SK-N-SH (cell line): ENCODE measurements around the gene TGM2. TPM values are rescaled to one million over a fixed set of nuclear protein-coding genes. Genes with fewer than 3 reads are reported as not detected.

ENCODE experiments used
- CTCF ChIA-PET: fragments of 300-600, 350-600 bp; formaldehyde crosslinking; extraction: SDS; loops from one replicate; lab custom pipeline; 2021; lab: Yijun Ruan, JAX
- POLR2A ChIA-PET: fragments of 350-600 bp; sonication (Branson Sonifier 250); formaldehyde crosslinking; extraction: SDS; loops from one replicate; lab custom pipeline; 2020; ENCODE audit warnings: antibody characterized with exemption, inconsistent platforms; lab: Yijun Ruan, JAX
- DNase-seq: peaks from one replicate; pipeline ENCODE4 v3.0.0; 2012
- H2AFZ ChIP-seq: fragments of 200-600 bp; sonication (generic); 2 replicates; pipeline ENCODE4 v1.8.1; 2016; ENCODE audit warnings: antibody characterized with exemption, mild to moderate bottlenecking, low read depth
- H3F3A ChIP-seq: fragments of 200-600 bp; sonication (generic); replicated peaks from 2 replicates; pipeline ENCODE3; 2016; ENCODE audit warnings: antibody characterized with exemption, mild to moderate bottlenecking; ENCODE audit not compliant: insufficient read depth
- H3K27ac ChIP-seq, 2 experiments: fragments of 200-500 bp in 1 of 2; fragments of 200-600 bp in 1 of 2; sonication (Bioruptor generic) in 1 of 2; sonication (generic), shearing (Covaris generic) in 1 of 2; 2 replicates each; pipeline versions ENCODE4 v1.5.1 to v1.6.1; 2014 to 2016; ENCODE audit warnings: low read depth in 2 of 2, inconsistent platforms in 1 of 2, low read length in 1 of 2, mild to moderate bottlenecking in 1 of 2, mixed read lengths in 1 of 2
- H3K27me3 ChIP-seq: fragments of 200-600 bp; sonication (generic), shearing (Covaris generic); 2 replicates; pipeline ENCODE4 v1.6.1; 2016; ENCODE audit warnings: mixed run types; ENCODE audit not compliant: insufficient read depth
- H3K36me3 ChIP-seq, 2 experiments: fragments of 200-500 bp in 1 of 2; fragments of 200-600 bp in 1 of 2; sonication (Bioruptor generic) in 1 of 2; sonication (generic) in 1 of 2; replicated peaks in 1 of 2; 2 replicates each; pipeline versions ENCODE3 to v1.5.1; 2014 to 2016; ENCODE audit warnings: low read length in 1 of 2, mild to moderate bottlenecking in 1 of 2; ENCODE audit not compliant: insufficient read depth in 2 of 2, control insufficient read depth in 1 of 2
- H3K4me1 ChIP-seq, 2 experiments: fragments of 200-500 bp in 1 of 2; fragments of 200-600 bp in 1 of 2; sonication (Bioruptor generic) in 1 of 2; sonication (generic), shearing (Covaris generic) in 1 of 2; 2 replicates each; pipeline versions ENCODE4 v1.5.1 to v1.6.1; 2014 to 2016; ENCODE audit warnings: low read depth in 1 of 2, low read length in 1 of 2, mixed run types in 1 of 2; ENCODE audit not compliant: insufficient read depth in 2 of 2, control insufficient read depth in 1 of 2
- H3K4me2 ChIP-seq: fragments of 200-600 bp; sonication (generic), shearing (Covaris generic); 2 replicates; pipeline ENCODE4 v1.6.1; 2017; ENCODE audit warnings: mixed run types
- H3K4me3 ChIP-seq, 2 experiments: fragments of 200-500 bp in 1 of 2; fragments of 200-600 bp in 1 of 2; sonication (Bioruptor generic) in 1 of 2; sonication (generic), shearing (Covaris generic) in 1 of 2; 2 replicates each; pipeline versions ENCODE4 v1.5.1 to v1.8.1; 2014 to 2016; ENCODE audit warnings: low read depth in 2 of 2, inconsistent platforms in 1 of 2, low read length in 1 of 2, mild to moderate bottlenecking in 1 of 2, mixed read lengths in 1 of 2, moderate library complexity in 1 of 2
- H3K79me2 ChIP-seq: fragments of 200-600 bp; sonication (generic); 2 replicates; pipeline ENCODE4 v1.8.1; 2017; ENCODE audit warnings: mild to moderate bottlenecking; ENCODE audit not compliant: insufficient read depth
- H3K9ac ChIP-seq: fragments of 200-600 bp; sonication (generic); 2 replicates; pipeline ENCODE4 v1.6.1; 2017; ENCODE audit warnings: mixed run types
- H3K9me2 ChIP-seq: fragments of 200-600 bp; sonication (generic); 2 replicates; pipeline ENCODE4 v1.6.1; 2017; ENCODE audit warnings: mixed run types
- H3K9me3 ChIP-seq: fragments of 200-600 bp; sonication (generic); 2 replicates; pipeline ENCODE4 v1.6.1; 2017; ENCODE audit warnings: mixed run types, mild to moderate bottlenecking, moderate library complexity
- H4K20me1 ChIP-seq: fragments of 200-600 bp; sonication (generic); 2 replicates; pipeline ENCODE4 v1.6.1; 2017; ENCODE audit warnings: mild to moderate bottlenecking, mixed run types; ENCODE audit not compliant: insufficient read depth
- CHD2 ChIP-seq: fragments of 150-350 bp; IDR thresholded peaks from 2 replicates; pipeline ENCODE4 v1.6.1; 2018; ENCODE audit warnings: low read length; ENCODE audit not compliant: partially characterized antibody
- ELF1 ChIP-seq: IDR thresholded peaks from 2 replicates; pipeline ENCODE4 v1.4.0; 2012
- EP300 ChIP-seq, 2 experiments: IDR thresholded peaks; 2 replicates each; pipeline versions ENCODE4 v1.4.0 to v1.6.1; 2012; ENCODE audit warnings: borderline replicate concordance in 1 of 2, low read depth in 1 of 2, low read length in 1 of 2
- FOSL2 ChIP-seq: IDR thresholded peaks from 2 replicates; pipeline ENCODE4 v1.4.0; 2012; ENCODE audit warnings: low read depth, mild to moderate bottlenecking, moderate library complexity, borderline replicate concordance
- FOXJ3 ChIP-seq: sonication (generic); formaldehyde crosslinking; IDR thresholded peaks from 2 replicates; pipeline ENCODE4 v1.5.1; 2020; ENCODE audit warnings: mild to moderate bottlenecking, missing genetic modification reagents
- GATA2 ChIP-seq: sonication (generic); formaldehyde crosslinking; IDR thresholded peaks from 2 replicates; pipeline ENCODE4 v1.5.0; 2020; ENCODE audit warnings: mild to moderate bottlenecking, missing genetic modification reagents
- JUND ChIP-seq: IDR thresholded peaks from 2 replicates; pipeline ENCODE4 v1.4.0; 2012
- NRF1 ChIP-seq: IDR thresholded peaks from 2 replicates; pipeline ENCODE4 v1.6.1; 2012; ENCODE audit warnings: low read depth, mild to moderate bottlenecking, low read length
- POLR2AphosphoS5 ChIP-seq: IDR thresholded peaks from 2 replicates; pipeline ENCODE4 v1.6.1; 2012; ENCODE audit warnings: low read depth, low read length
- RFX5 ChIP-seq: IDR thresholded peaks from 2 replicates; pipeline ENCODE4 v1.6.1; 2012; ENCODE audit warnings: mild to moderate bottlenecking, improper control_type of control experiment, low read length
- SIN3A ChIP-seq: IDR thresholded peaks from 2 replicates; pipeline ENCODE4 v1.6.1; 2012; ENCODE audit warnings: low read depth, mild to moderate bottlenecking, low read length, moderate library complexity, borderline replicate concordance
- TCF12 ChIP-seq: IDR thresholded peaks from 2 replicates; pipeline ENCODE4 v1.4.0; 2012
- WGBS: methylation state at CpG from one replicate; pipeline ENCODE4 v1.1.6; 2017; ENCODE audit warnings: low lambda C conversion rate; 5-methylcytosine and 5-hydroxymethylcytosine counted together
- polyA plus RNA-seq, 3 experiments: library from polyadenylated mRNA; depleted of rRNA; stranded (reverse); fragments of >200 nt; gene quantifications; 2 replicates each; pipeline ENCODE4 v1.2.3, GENCODE V29; 2012
- TF ChIP-seq, protein P1 (sequence below): fragments of 150-350 bp; IDR thresholded peaks from 2 replicates; pipeline ENCODE4 v1.6.1; 2017; ENCODE audit warnings: antibody characterized with exemption, low read length, low read depth, borderline replicate concordance
- TF ChIP-seq, protein P2 (sequence below): IDR thresholded peaks from 2 replicates; pipeline ENCODE4 v1.4.0; 2012; ENCODE audit warnings: low read depth, borderline replicate concordance
- TF ChIP-seq, protein P3 (sequence below): fragments of 200-600 bp; sonication (generic); IDR thresholded peaks from 2 replicates; pipeline ENCODE4 v1.6.1; 2017; ENCODE audit warnings: antibody characterized with exemption, mild to moderate bottlenecking, moderate library complexity
- TF ChIP-seq, protein P4 (sequence below): fragments of 150-350 bp; IDR thresholded peaks from 2 replicates; pipeline ENCODE4 v1.6.1; 2016; ENCODE audit warnings: mild to moderate bottlenecking, low read depth, low read length
- TF ChIP-seq, protein P5 (sequence below): IDR thresholded peaks from 2 replicates; pipeline ENCODE4; 2012
- TF ChIP-seq, protein P6 (sequence below): IDR thresholded peaks from 2 replicates; pipeline ENCODE4 v1.6.1; 2012; ENCODE audit warnings: mild to moderate bottlenecking, low read depth, low read length, moderate library complexity
- TF ChIP-seq, protein P7 (sequence below): IDR thresholded peaks from 2 replicates; pipeline ENCODE4 v1.4.0; 2012; ENCODE audit warnings: low read depth

TGM2 gene
- polyA plus RNA-seq, 1 of the 3 experiments (the other 2 are of a cell fraction) = 676 TPM

DNA sequence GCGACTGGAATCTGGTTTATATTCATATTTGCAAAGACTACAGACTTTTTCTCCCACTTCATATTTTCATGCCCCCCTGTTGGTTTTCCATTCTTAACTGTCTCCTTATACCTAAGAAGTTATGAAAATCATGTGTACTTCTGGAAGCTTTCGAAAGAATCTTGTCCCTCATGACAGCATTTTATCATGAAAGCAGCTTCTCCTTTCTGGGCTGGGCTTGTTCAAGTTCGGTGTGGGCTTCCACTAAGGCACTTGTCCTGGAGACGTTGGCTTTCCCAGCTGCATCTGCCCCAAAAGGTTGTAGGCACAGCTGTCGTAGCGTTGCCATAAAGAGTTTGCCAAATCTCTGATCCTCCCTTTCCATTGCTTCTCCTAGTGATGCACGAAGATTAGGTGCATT is 75.0 kb downstream of the TGM2 start:
- ChIA-PET CTCF (interaction anchor here (1.0 to 12.9 kb wide), 3 partner anchors 12 to 132 kb away, joined by 3 to 118 read pairs (median 20); no protein-coding TSS in a partner anchor), POLR2A (no interaction called here)
- H3K9me3 ChIP-seq = no peaks in the 10 kb centered on the region

More for the DNA sequence above, 75.0 kb downstream of the TGM2 start:
- H3K4me3 ChIP-seq = no peak overlapping the region
- no peak overlapping the region for H2AFZ ChIP-seq
- peaks cover 12 to 35% of the 10 kb centered on the region in 2 experiments for H3K4me1 ChIP-seq
- H3K79me2 ChIP-seq = peaks cover 7% of the 10 kb centered on the region; the same call in 1 of the 2 replicates
- no peak overlapping the region for H3K9ac ChIP-seq
- H3F3A ChIP-seq = peaks cover 12% of the 10 kb centered on the region
- H3K9me2 ChIP-seq = no peaks in the 10 kb centered on the region
- DNase-seq = no peak
- TF ChIP-seq RFX5 (no peak), ELF1 (no peak), POLR2AphosphoS5 (no peak), CHD2 (no peak), JUND (no peak), FOSL2 (no peak), TCF12 (no peak), SIN3A (no peak), NRF1 (no peak), GATA2 (CRISPR knock-in tag) (no peak), FOXJ3 (no peak), EP300 (IDR thresholded peaks at IDR 0.05; ENCODE audit: borderline replicate concordance in 1 of 2, low read depth in 1 of 2, low read length in 1 of 2) (no peak)
- TF ChIP-seq, protein P1, sequence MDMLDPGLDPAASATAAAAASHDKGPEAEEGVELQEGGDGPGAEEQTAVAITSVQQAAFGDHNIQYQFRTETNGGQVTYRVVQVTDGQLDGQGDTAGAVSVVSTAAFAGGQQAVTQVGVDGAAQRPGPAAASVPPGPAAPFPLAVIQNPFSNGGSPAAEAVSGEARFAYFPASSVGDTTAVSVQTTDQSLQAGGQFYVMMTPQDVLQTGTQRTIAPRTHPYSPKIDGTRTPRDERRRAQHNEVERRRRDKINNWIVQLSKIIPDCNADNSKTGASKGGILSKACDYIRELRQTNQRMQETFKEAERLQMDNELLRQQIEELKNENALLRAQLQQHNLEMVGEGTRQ = no peak
- TF ChIP-seq, protein P2, sequence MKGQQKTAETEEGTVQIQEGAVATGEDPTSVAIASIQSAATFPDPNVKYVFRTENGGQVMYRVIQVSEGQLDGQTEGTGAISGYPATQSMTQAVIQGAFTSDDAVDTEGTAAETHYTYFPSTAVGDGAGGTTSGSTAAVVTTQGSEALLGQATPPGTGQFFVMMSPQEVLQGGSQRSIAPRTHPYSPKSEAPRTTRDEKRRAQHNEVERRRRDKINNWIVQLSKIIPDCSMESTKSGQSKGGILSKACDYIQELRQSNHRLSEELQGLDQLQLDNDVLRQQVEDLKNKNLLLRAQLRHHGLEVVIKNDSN = no peak
- TF ChIP-seq, protein P3, sequence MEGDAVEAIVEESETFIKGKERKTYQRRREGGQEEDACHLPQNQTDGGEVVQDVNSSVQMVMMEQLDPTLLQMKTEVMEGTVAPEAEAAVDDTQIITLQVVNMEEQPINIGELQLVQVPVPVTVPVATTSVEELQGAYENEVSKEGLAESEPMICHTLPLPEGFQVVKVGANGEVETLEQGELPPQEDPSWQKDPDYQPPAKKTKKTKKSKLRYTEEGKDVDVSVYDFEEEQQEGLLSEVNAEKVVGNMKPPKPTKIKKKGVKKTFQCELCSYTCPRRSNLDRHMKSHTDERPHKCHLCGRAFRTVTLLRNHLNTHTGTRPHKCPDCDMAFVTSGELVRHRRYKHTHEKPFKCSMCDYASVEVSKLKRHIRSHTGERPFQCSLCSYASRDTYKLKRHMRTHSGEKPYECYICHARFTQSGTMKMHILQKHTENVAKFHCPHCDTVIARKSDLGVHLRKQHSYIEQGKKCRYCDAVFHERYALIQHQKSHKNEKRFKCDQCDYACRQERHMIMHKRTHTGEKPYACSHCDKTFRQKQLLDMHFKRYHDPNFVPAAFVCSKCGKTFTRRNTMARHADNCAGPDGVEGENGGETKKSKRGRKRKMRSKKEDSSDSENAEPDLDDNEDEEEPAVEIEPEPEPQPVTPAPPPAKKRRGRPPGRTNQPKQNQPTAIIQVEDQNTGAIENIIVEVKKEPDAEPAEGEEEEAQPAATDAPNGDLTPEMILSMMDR = no peak
- TF ChIP-seq, protein P4, sequence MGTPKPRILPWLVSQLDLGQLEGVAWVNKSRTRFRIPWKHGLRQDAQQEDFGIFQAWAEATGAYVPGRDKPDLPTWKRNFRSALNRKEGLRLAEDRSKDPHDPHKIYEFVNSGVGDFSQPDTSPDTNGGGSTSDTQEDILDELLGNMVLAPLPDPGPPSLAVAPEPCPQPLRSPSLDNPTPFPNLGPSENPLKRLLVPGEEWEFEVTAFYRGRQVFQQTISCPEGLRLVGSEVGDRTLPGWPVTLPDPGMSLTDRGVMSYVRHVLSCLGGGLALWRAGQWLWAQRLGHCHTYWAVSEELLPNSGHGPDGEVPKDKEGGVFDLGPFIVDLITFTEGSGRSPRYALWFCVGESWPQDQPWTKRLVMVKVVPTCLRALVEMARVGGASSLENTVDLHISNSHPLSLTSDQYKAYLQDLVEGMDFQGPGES = no peak
- TF ChIP-seq, protein P5, sequence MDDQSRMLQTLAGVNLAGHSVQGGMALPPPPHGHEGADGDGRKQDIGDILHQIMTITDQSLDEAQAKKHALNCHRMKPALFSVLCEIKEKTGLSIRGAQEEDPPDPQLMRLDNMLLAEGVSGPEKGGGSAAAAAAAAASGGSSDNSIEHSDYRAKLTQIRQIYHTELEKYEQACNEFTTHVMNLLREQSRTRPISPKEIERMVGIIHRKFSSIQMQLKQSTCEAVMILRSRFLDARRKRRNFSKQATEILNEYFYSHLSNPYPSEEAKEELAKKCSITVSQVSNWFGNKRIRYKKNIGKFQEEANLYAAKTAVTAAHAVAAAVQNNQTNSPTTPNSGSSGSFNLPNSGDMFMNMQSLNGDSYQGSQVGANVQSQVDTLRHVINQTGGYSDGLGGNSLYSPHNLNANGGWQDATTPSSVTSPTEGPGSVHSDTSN = no peak
- TF ChIP-seq, protein P6, sequence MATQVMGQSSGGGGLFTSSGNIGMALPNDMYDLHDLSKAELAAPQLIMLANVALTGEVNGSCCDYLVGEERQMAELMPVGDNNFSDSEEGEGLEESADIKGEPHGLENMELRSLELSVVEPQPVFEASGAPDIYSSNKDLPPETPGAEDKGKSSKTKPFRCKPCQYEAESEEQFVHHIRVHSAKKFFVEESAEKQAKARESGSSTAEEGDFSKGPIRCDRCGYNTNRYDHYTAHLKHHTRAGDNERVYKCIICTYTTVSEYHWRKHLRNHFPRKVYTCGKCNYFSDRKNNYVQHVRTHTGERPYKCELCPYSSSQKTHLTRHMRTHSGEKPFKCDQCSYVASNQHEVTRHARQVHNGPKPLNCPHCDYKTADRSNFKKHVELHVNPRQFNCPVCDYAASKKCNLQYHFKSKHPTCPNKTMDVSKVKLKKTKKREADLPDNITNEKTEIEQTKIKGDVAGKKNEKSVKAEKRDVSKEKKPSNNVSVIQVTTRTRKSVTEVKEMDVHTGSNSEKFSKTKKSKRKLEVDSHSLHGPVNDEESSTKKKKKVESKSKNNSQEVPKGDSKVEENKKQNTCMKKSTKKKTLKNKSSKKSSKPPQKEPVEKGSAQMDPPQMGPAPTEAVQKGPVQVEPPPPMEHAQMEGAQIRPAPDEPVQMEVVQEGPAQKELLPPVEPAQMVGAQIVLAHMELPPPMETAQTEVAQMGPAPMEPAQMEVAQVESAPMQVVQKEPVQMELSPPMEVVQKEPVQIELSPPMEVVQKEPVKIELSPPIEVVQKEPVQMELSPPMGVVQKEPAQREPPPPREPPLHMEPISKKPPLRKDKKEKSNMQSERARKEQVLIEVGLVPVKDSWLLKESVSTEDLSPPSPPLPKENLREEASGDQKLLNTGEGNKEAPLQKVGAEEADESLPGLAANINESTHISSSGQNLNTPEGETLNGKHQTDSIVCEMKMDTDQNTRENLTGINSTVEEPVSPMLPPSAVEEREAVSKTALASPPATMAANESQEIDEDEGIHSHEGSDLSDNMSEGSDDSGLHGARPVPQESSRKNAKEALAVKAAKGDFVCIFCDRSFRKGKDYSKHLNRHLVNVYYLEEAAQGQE = no peak
- TF ChIP-seq, protein P7, sequence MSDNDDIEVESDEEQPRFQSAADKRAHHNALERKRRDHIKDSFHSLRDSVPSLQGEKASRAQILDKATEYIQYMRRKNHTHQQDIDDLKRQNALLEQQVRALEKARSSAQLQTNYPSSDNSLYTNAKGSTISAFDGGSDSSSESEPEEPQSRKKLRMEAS = no peak
- H3K4me2 ChIP-seq = no peak overlapping the region
- 94% methylated on average over 7 of the region's 7 CpGs for WGBS
- no peaks in the 10 kb centered on the region for H3K27me3 ChIP-seq
- no peak overlapping the region; a peak in 1 of 4 replicates for H3K27ac ChIP-seq
- H4K20me1 ChIP-seq = no peaks in the 10 kb centered on the region
- H3K36me3 ChIP-seq = peaks cover 41 to 50% of the 10 kb centered on the region in 2 experiments
